H1 (cell line): ENCODE measurements around the gene BICD1.
A peak's percentile ranks its signal among the peaks of the same experiment; 100 is the strongest.

Experiments used
- CTCF ChIP-seq, 3 experiments: IDR thresholded peaks; 1 replicate in 2 of 3; 2 replicates in 1 of 3; pipeline versions ENCODE4 v1.5.1 to v1.6.1; 2011; ENCODE audit warnings: low read length in 3 of 3, mild to moderate bottlenecking in 3 of 3, inconsistent platforms in 2 of 3, low read depth in 1 of 3, moderate library complexity in 1 of 3; ENCODE audit not compliant: insufficient read depth in 1 of 3; ENCODE audit errors: control extremely low read depth in 1 of 3
- E2F6 ChIP-seq: IDR thresholded peaks from 2 replicates; pipeline ENCODE4 v1.6.1; 2012; ENCODE audit warnings: inconsistent platforms
- GABPA ChIP-seq: IDR thresholded peaks from 2 replicates; pipeline ENCODE4 v1.6.1; 2011; ENCODE audit warnings: mild to moderate bottlenecking, low read length, moderate library complexity, borderline replicate concordance; ENCODE audit not compliant: insufficient read depth
- JUN ChIP-seq: IDR thresholded peaks from 2 replicates; pipeline ENCODE4 v1.6.1; 2011; ENCODE audit warnings: low read depth, mild to moderate bottlenecking, improper control_type of control experiment, low read length
- JUND ChIP-seq: IDR thresholded peaks from 2 replicates; pipeline ENCODE4 v1.6.1; 2011; ENCODE audit warnings: mild to moderate bottlenecking, improper control_type of control experiment, low read length
- POLR2A ChIP-seq, 2 experiments: IDR thresholded peaks; 1 replicate in 1 of 2; 2 replicates in 1 of 2; pipeline ENCODE4 v1.6.1; 2011; ENCODE audit warnings: low read depth in 2 of 2, low read length in 2 of 2, mild to moderate bottlenecking in 2 of 2; ENCODE audit errors: control extremely low read depth in 1 of 2

GRCh38 chr12:32365473-32366064 is 258.9 kb downstream of the BICD1 start:
- TF ChIP-seq CTCF (IDR thresholded peaks at IDR 0.05; ENCODE audit: control extremely low read depth in 1 of 3, insufficient read depth in 1 of 3, low read depth in 1 of 3, low read length in 3 of 3) (peak in 2 of 3 experiments; percentile 78 to 84; a peak in 3 of 4 replicates), POLR2A (IDR thresholded peaks at IDR 0.05; ENCODE audit: control extremely low read depth in 1 of 2, low read depth in 2 of 2, low read length in 2 of 2) (no peak), JUND (no peak), GABPA (no peak), E2F6 (no peak), JUN (no peak)
